Measurements from ENCODE around the gene CCNY.

- TF ChIP-seq YY1 (IDR thresholded peaks at IDR 0.05; ENCODE audit: insufficient read depth, insufficient read length), result no peak
- TF ChIP-seq ZNF274 (IDR thresholded peaks at IDR 0.05; ENCODE audit: low read depth, low read length), result no peak
These were observed 6.8 kb upstream of the CCNY start for GRCh38 chr10:35329520-35329919.
